GM23248 (cell line): ENCODE results near the gene ZNF483.

Experiments used
- EZH2 ChIP-seq: fragments of 200-600 bp; sonication (generic); IDR thresholded peaks from 2 replicates; pipeline ENCODE4 v1.6.1; 2018; ENCODE audit warnings: antibody characterized with exemption, mild to moderate bottlenecking; ENCODE audit not compliant: insufficient read depth, poor library complexity, severe bottlenecking
- EZH2phosphoT487 ChIP-seq: fragments of 200-600 bp; sonication (generic); IDR thresholded peaks from 2 replicates; pipeline ENCODE4 v1.6.1; 2018; ENCODE audit warnings: antibody characterized with exemption, moderate library complexity, mild to moderate bottlenecking, low read depth; ENCODE audit not compliant: insufficient read depth

GRCh38 chr9:111604054-111604615 is 79.2 kb downstream of the ZNF483 start:
- TF ChIP-seq EZH2phosphoT487 (no peak), EZH2 (no peak)
